ENCODE measurements around the gene SMAD3. TPM values are rescaled to one million over a fixed set of nuclear protein-coding genes. Genes with fewer than 3 reads are reported as not detected.

Gene SMAD3
- total RNA-seq, 1 donor = 96.3 TPM

- DNase-seq (ENCODE audit: low read depth) = peak; percentile 84
- no peak overlapping the region for H3K4me3 ChIP-seq (ENCODE audit: low read depth, low read length)
- TF ChIP-seq CTCF (IDR thresholded peaks at IDR 0.05; ENCODE audit: insufficient read depth, low read length) = no peak
Observed at GRCh38 chr15:67130673-67131601, 65.5 kb downstream of the SMAD3 start.

- DNase-seq (ENCODE audit: low read depth) = no peak
- no peak for TF ChIP-seq CTCF (IDR thresholded peaks at IDR 0.05; ENCODE audit: insufficient read depth, low read length)
- no peak overlapping the region for H3K4me3 ChIP-seq (ENCODE audit: low read depth, low read length)
Observed at GRCh38 chr15:67132276-67132675, 66.9 kb downstream of the SMAD3 start.

DNA sequence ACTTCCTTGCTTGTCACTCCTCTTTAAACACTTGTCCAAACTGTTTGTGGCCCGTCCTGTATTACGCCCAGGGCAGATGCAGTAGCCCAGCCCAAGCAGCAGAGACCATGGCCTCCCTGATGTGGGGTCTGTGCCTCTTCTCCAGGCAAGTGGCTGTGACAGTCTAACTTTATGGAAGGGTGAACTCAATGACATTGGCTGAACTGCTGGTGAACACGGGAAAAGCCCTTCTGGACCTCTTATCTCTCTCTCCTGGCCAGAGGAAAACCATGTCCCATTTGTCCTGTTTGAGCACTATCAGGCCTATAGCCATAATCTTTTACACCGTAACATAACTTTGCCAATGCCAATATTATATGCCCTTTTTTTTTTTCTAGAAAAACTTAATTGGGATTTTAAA, 67.6 kb downstream of the SMAD3 start:
- DNase-seq (ENCODE audit: low read depth) = no peak
- H3K4me3 ChIP-seq (ENCODE audit: low read depth, low read length) = no peak overlapping the region
- no peak for TF ChIP-seq CTCF (IDR thresholded peaks at IDR 0.05; ENCODE audit: insufficient read depth, low read length)

DNA sequence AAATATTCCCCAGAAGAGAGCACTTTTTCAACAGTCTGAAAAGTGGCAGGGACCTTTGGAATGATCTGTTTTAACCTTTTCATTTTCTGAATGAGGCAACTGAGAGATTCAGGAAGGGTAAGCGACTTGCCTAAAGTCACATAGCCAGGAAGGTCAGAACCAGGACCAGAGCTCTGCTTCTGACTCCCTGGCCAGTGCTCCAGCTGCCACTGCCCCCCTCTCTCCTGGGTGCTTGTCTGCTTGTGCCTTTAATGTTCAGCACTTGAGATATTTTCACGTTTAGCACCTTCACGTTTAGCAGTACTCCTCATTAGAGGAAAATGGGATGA, 68.3 kb downstream of the SMAD3 start:
- TF ChIP-seq CTCF (IDR thresholded peaks at IDR 0.05; ENCODE audit: insufficient read depth, low read length) = no peak
- H3K4me3 ChIP-seq (ENCODE audit: low read depth, low read length) = no peak overlapping the region
- no peak for DNase-seq (ENCODE audit: low read depth)

DNA sequence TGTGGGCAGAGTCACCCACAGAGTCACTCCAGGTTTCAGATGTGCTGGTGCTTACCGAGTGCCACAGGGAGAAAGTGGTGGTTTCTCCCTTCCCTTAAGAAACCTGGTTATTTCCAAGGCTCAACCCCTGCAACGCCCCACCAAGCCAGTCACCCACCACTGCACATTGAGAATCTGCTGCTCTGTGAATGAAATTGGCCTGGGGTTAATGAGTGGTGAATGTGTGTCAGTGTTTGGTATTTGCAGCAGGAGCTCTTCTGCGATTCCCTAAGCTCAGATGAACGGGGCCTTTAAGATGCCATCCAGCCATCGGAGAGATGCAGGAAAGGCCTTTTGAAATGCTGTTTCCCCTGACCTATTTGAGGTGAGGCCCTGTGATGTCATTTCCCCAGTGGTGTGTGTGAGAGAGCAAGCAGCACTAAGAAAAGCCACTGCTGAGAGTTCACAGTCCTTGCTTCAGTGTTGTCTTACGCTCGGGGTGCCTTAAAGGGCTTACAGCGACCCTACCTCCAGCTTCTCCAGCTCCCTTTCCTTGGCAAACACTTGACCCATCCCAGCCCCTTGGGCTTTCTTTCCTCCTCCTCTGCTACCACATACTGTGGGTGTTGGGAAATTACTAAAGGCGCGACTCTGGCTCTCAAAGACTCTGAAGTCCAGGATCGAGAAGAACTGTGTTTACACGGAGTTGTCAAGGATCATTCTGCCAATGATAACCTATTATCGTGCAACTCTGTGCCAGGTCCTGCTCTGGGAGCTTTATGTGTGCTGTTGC, 68.9 kb downstream of the SMAD3 start:
- no peak for TF ChIP-seq CTCF (IDR thresholded peaks at IDR 0.05; ENCODE audit: insufficient read depth, low read length)
- DNase-seq (ENCODE audit: low read depth) = peak; percentile 64
- H3K4me3 ChIP-seq (ENCODE audit: low read depth, low read length) = no peak overlapping the region

DNA sequence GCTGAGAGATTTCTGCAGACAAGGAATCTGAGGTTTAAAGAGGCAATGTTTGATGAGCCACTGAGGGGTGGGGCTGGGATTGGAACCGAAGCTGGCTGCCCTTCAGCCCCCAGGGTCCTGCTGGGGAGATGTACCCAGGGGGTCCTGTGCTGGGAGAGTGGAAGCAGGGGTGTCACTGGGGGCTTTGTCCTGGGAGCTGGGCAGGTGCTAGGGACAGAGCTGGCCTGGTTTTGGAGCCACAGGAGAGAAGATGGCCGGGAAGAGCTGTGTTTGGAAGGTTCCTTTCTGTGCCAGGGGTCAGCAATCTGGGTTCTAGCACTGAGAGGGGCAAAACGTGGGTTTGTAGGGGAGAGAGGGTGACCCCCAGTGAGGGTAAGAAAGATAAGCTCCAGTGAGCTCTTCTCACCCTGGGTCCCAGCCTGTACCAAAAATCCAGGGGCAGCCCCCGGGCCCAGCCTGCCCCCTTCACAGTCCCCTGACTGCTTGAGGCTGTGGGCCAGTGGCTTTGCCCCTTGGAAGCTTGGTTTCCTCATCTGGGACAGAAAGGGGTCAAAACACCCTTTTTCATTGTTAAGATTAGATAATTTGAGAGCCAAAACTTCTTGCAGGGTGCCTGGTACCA, 69.6 kb downstream of the SMAD3 start:
- no peak for DNase-seq (ENCODE audit: low read depth)
- no peak overlapping the region for H3K4me3 ChIP-seq (ENCODE audit: low read depth, low read length)
- no peak for TF ChIP-seq CTCF (IDR thresholded peaks at IDR 0.05; ENCODE audit: insufficient read depth, low read length)
